ENCODE measurements around the gene UGT2B7. TPM values are rescaled to one million over a fixed set of nuclear protein-coding genes. Genes with fewer than 3 reads are reported as not detected.

Gene UGT2B7
- total and polyA plus RNA-seq, 2 experiments from 2014 or later: 90.0 to 125 TPM

GRCh38 chr4:69057620-69058409, 38.5 kb upstream of the UGT2B7 start:
- no peaks in the 10 kb centered on the region for H3K9me2 ChIP-seq (replicated peaks; ENCODE audit: insufficient read depth)
- H3K9me3 ChIP-seq (ENCODE audit: low read depth): no peaks in the 10 kb centered on the region
- no peaks in the 10 kb centered on the region for H3K27me3 ChIP-seq
- H2AFZ ChIP-seq: peak overlapping the region; percentile 73
- DNase-seq (ENCODE audit: low spot score): peak; percentile 35
- peaks cover 17% of the 10 kb centered on the region for H3K4me1 ChIP-seq (ENCODE audit: insufficient read depth)
- WGBS (ENCODE audit: low lambda C conversion rate, missing lambda C conversion rate): 36% methylated on average over 5 of the region's 5 CpGs
- peak overlapping the region; percentile 70 for H3K27ac ChIP-seq
- no peak for TF ChIP-seq CTCF (IDR thresholded peaks at IDR 0.05; ENCODE audit: poor library complexity)
- no peak for TF ChIP-seq EZH2 (IDR thresholded peaks at IDR 0.05; ENCODE audit: borderline replicate concordance)
- TF ChIP-seq EZH2phosphoT487 (IDR thresholded peaks at IDR 0.05; ENCODE audit: low read depth, severe bottlenecking, unreplicated experiment): no peak
- no peaks in the 10 kb centered on the region for H3K79me2 ChIP-seq
- H3K4me3 ChIP-seq: no peak overlapping the region
- no peaks in the 10 kb centered on the region for H4K20me1 ChIP-seq (ENCODE audit: insufficient read depth, poor library complexity, severe bottlenecking)
- no peaks in the 10 kb centered on the region for H3K36me3 ChIP-seq (replicated peaks; ENCODE audit: insufficient read depth, low read depth)
- peak overlapping the region; percentile 67 for H3K4me2 ChIP-seq

- H4K20me1 ChIP-seq (ENCODE audit: insufficient read depth, poor library complexity, severe bottlenecking): no peaks in the 10 kb centered on the region
- peaks cover 17% of the 10 kb centered on the region for H3K4me1 ChIP-seq (ENCODE audit: insufficient read depth)
- H3K9me2 ChIP-seq (replicated peaks; ENCODE audit: insufficient read depth): no peaks in the 10 kb centered on the region
- no peaks in the 10 kb centered on the region for H3K9me3 ChIP-seq (ENCODE audit: low read depth)
- WGBS (ENCODE audit: low lambda C conversion rate, missing lambda C conversion rate): 71% methylated on average over 6 of the region's 6 CpGs
- H3K36me3 ChIP-seq (replicated peaks; ENCODE audit: insufficient read depth, low read depth): no peaks in the 10 kb centered on the region
- no peaks in the 10 kb centered on the region for H3K79me2 ChIP-seq
- H3K4me2 ChIP-seq: peak overlapping the region; percentile 67
- no peak for DNase-seq (ENCODE audit: low spot score)
- no peak for TF ChIP-seq CTCF (IDR thresholded peaks at IDR 0.05; ENCODE audit: poor library complexity)
- no peak for TF ChIP-seq EZH2phosphoT487 (IDR thresholded peaks at IDR 0.05; ENCODE audit: low read depth, severe bottlenecking, unreplicated experiment)
- H3K27me3 ChIP-seq: no peaks in the 10 kb centered on the region
- H3K27ac ChIP-seq: peak overlapping the region; percentile 70
- H3K4me3 ChIP-seq: no peak overlapping the region
- H2AFZ ChIP-seq: peak overlapping the region; percentile 73
These were observed 37.7 kb upstream of the UGT2B7 start for GRCh38 chr4:69058410-69059059.

DNA sequence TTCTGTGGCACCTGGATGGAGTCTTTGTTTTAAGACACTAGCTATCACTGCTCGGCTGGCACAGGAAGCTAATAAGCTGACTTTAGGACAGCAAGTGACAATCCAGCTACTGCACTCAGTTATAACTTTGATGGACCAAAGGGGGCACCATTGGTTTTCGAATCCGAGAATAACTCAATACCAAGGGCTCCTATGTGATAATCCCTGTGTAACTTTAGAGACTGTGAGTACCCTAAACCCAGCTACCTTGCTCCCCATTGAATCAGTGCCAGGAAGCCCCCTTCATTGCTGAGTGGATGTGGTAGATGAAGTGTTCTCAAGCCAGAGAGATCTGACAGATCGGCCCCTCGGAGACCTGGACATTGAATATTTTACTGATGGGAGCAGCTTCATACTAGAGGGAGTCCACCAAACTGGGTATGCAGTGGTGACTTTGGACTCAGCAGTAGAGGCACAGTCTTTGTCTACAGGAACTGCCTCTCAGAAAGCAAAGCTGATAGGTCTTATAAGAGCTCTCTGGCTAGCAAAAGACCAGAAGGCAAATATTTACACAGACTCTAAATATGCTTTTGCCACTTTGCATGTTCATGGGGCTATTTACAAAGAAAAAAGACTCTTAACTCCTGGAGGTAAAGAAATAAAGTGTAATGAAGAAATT, 35.5 kb upstream of the UGT2B7 start:
- WGBS (ENCODE audit: low lambda C conversion rate, missing lambda C conversion rate): 84% methylated on average over 5 of the region's 5 CpGs
- H3K27me3 ChIP-seq: no peaks in the 10 kb centered on the region
- TF ChIP-seq CTCF (IDR thresholded peaks at IDR 0.05; ENCODE audit: poor library complexity) (peak; percentile 2), EZH2phosphoT487 (IDR thresholded peaks at IDR 0.05; ENCODE audit: low read depth, severe bottlenecking, unreplicated experiment) (no peak), EZH2 (IDR thresholded peaks at IDR 0.05; ENCODE audit: borderline replicate concordance) (no peak)

More for the DNA sequence above, 35.5 kb upstream of the UGT2B7 start:
- Histone ChIP-seq H3K4me3 (no peak overlapping the region), H3K4me2 (peak overlapping the region; percentile 44), H3K9me2 (replicated peaks; ENCODE audit: insufficient read depth) (no peaks in the 10 kb centered on the region), H3K27ac (peak overlapping the region; percentile 63), H4K20me1 (ENCODE audit: insufficient read depth, poor library complexity, severe bottlenecking) (no peaks in the 10 kb centered on the region), H3K4me1 (ENCODE audit: insufficient read depth) (peaks cover 17% of the 10 kb centered on the region), H3K9me3 (ENCODE audit: low read depth) (no peaks in the 10 kb centered on the region), H2AFZ (no peak overlapping the region), H3K36me3 (replicated peaks; ENCODE audit: insufficient read depth, low read depth) (no peaks in the 10 kb centered on the region), H3K79me2 (no peaks in the 10 kb centered on the region)
- no peak for DNase-seq (ENCODE audit: low spot score)

All from hepatocyte (in vitro differentiated cells).